ENCODE measurements around the gene RNU6-9.
"Not testable (repeated sequence)": the region's sequence is repeated elsewhere in the genome, so short reads cannot be mapped to it uniquely, and the experiment has no call there.

The RNU6-9 gene

GRCh38 chr19:861756-862580 is 31.3 kb upstream of the RNU6-9 start:
- DNase-seq = peak; percentile 75

GRCh38 chr19:862581-863314 is 30.5 kb upstream of the RNU6-9 start:
- peak; percentile 79 for DNase-seq

- no peak for DNase-seq
These were observed 30.0 kb upstream of the RNU6-9 start for GRCh38 chr19:863315-863620.

- no peak for DNase-seq
These were observed 26.4 kb upstream of the RNU6-9 start for GRCh38 chr19:866769-867300.

GRCh38 chr19:867301-867793 is 25.9 kb upstream of the RNU6-9 start:
- DNase-seq = no peak

- no peak for DNase-seq
These were observed 25.3 kb upstream of the RNU6-9 start for GRCh38 chr19:867855-868457.

GRCh38 chr19:868458-869244 is 24.6 kb upstream of the RNU6-9 start:
- no peak for DNase-seq

GRCh38 chr19:869245-870177 is 23.8 kb upstream of the RNU6-9 start:
- DNase-seq = no peak

GRCh38 chr19:870314-870713 is 23.0 kb upstream of the RNU6-9 start:
- no peak for DNase-seq

- DNase-seq = no peak
These were observed 22.3 kb upstream of the RNU6-9 start for GRCh38 chr19:870963-871401.

GRCh38 chr19:871446-872265 is 21.6 kb upstream of the RNU6-9 start:
- no peak for DNase-seq

GRCh38 chr19:872266-872951 is 20.9 kb upstream of the RNU6-9 start:
- DNase-seq = peak; percentile 91

GRCh38 chr19:873084-873483 is 20.2 kb upstream of the RNU6-9 start:
- peak; percentile 90 for DNase-seq

- no peak for DNase-seq
These were observed 19.7 kb upstream of the RNU6-9 start for GRCh38 chr19:873561-874041.

GRCh38 chr19:875265-875879 is 17.9 kb upstream of the RNU6-9 start:
- no peak for DNase-seq

GRCh38 chr19:876089-876488 is 17.2 kb upstream of the RNU6-9 start:
- no peak for DNase-seq

GRCh38 chr19:876780-877314 is 16.4 kb upstream of the RNU6-9 start:
- DNase-seq = no peak

GRCh38 chr19:877992-878660 is 15.2 kb upstream of the RNU6-9 start:
- DNase-seq = not testable (repeated sequence)

Data from CD4-positive, alpha-beta T cell treated with Interferon gamma for 1 hour (primary cell).